ENCODE measurements around the gene UCK2. TPM values are rescaled to one million over a fixed set of nuclear protein-coding genes. Genes with fewer than 3 reads are reported as not detected.

UCK2 gene
- total RNA-seq, 2 donors from 2014 or later: 34.3 to 47.5 TPM

- Histone ChIP-seq H3K36me3 (no peaks in the 10 kb centered on the region), H3K27ac (no peak overlapping the region), H3K27me3 (replicated peaks; ENCODE audit: insufficient read depth) (no peaks in the 10 kb centered on the region), H3K4me1 (ENCODE audit: control insufficient read depth in 1 of 2, low read depth in 2 of 2) (peaks cover 3 to 6% of the 10 kb centered on the region in 2 donors), H3K9me3 (no peaks in the 10 kb centered on the region), H3K4me3 (no peak overlapping the region)
- no peak for ATAC-seq (ENCODE audit: insufficient number of reproducible peaks, low FRiP score, low read depth)
- no peak for TF ChIP-seq CTCF (IDR thresholded peaks at IDR 0.05)
- no peak for DNase-seq (ENCODE audit: low spot score)
Measured at GRCh38 chr1:165915480-165915879, 88.1 kb downstream of the UCK2 start.

GRCh38 chr1:165915932-165916348 is 88.5 kb downstream of the UCK2 start:
- no peaks in the 10 kb centered on the region for H3K36me3 ChIP-seq
- no peak for DNase-seq (ENCODE audit: low spot score)

GRCh38 chr1:165917166-165917565 is 89.8 kb downstream of the UCK2 start:
- no peak overlapping the region for H3K4me3 ChIP-seq
- DNase-seq (ENCODE audit: low spot score) (no peak), ATAC-seq (ENCODE audit: insufficient number of reproducible peaks, low FRiP score, low read depth) (no peak)
- H3K4me1 ChIP-seq (ENCODE audit: control insufficient read depth in 1 of 2, low read depth in 2 of 2): peaks cover 3 to 6% of the 10 kb centered on the region in 2 donors
- no peaks in the 10 kb centered on the region for H3K9me3 ChIP-seq
- H3K27ac ChIP-seq: no peak overlapping the region
- TF ChIP-seq CTCF (IDR thresholded peaks at IDR 0.05): no peak
- no peaks in the 10 kb centered on the region for H3K27me3 ChIP-seq (replicated peaks; ENCODE audit: insufficient read depth)
- H3K36me3 ChIP-seq: no peaks in the 10 kb centered on the region

More at GRCh38 chr1:165915932-165916348, 88.5 kb downstream of the UCK2 start:
- ATAC-seq (ENCODE audit: insufficient number of reproducible peaks, low FRiP score, low read depth): no peak
- no peak overlapping the region for H3K4me3 ChIP-seq
- no peak overlapping the region for H3K27ac ChIP-seq
- H3K4me1 ChIP-seq (ENCODE audit: control insufficient read depth in 1 of 2, low read depth in 2 of 2): peaks cover 3 to 6% of the 10 kb centered on the region in 2 donors
- no peak for TF ChIP-seq CTCF (IDR thresholded peaks at IDR 0.05)
- H3K27me3 ChIP-seq (replicated peaks; ENCODE audit: insufficient read depth): no peaks in the 10 kb centered on the region
- H3K9me3 ChIP-seq: no peaks in the 10 kb centered on the region

GRCh38 chr1:165924117-165924516 is 96.7 kb downstream of the UCK2 start:
- no peak overlapping the region for H3K27ac ChIP-seq
- DNase-seq (ENCODE audit: low spot score): no peak
- TF ChIP-seq CTCF (IDR thresholded peaks at IDR 0.05): no peak
- no peaks in the 10 kb centered on the region for H3K9me3 ChIP-seq
- ATAC-seq (ENCODE audit: insufficient number of reproducible peaks, low FRiP score, low read depth): no peak
- no peaks in the 10 kb centered on the region for H3K36me3 ChIP-seq
- H3K4me3 ChIP-seq: no peak overlapping the region
- H3K4me1 ChIP-seq (ENCODE audit: control insufficient read depth in 1 of 2, low read depth in 2 of 2): no peaks in the 10 kb centered on the region
- no peaks in the 10 kb centered on the region for H3K27me3 ChIP-seq (replicated peaks; ENCODE audit: insufficient read depth)

GRCh38 chr1:165925498-165926079 is 98.2 kb downstream of the UCK2 start:
- H3K27me3 ChIP-seq (replicated peaks; ENCODE audit: insufficient read depth): no peaks in the 10 kb centered on the region
- H3K27ac ChIP-seq: no peak overlapping the region
- H3K4me3 ChIP-seq: no peak overlapping the region
- ATAC-seq (ENCODE audit: insufficient number of reproducible peaks, low FRiP score, low read depth) (no peak), DNase-seq (ENCODE audit: low spot score) (no peak)
- no peaks in the 10 kb centered on the region for H3K4me1 ChIP-seq (ENCODE audit: control insufficient read depth in 1 of 2, low read depth in 2 of 2)
- H3K36me3 ChIP-seq: no peaks in the 10 kb centered on the region
- no peak for TF ChIP-seq CTCF (IDR thresholded peaks at IDR 0.05)
- no peaks in the 10 kb centered on the region for H3K9me3 ChIP-seq
